Activated CD8-positive, alpha-beta T cell treated with anti-CD3 and anti-CD28 coated beads for 36 hours (primary cell): ENCODE data around the gene TMEM184B. TPM values are rescaled to one million over a fixed set of nuclear protein-coding genes. Genes with fewer than 3 reads are reported as not detected.

Experiments
- ATAC-seq: fragments of 200-7000 bp; cut with Tn5 transposase; one replicate; pipeline ENCODE4 v1.10.0; 2021; ENCODE audit warnings: mild to moderate bottlenecking, moderate library complexity
- CTCF ChIA-PET: fragments of 350-600 bp; sonication (Branson Sonifier 250); formaldehyde crosslinking; loops from one replicate; lab custom pipeline; 2021; ENCODE audit warnings: antibody characterized with exemption; lab: Charles Lee
- POLR2A ChIA-PET: fragments of 350-600 bp; sonication (Branson Sonifier 250); formaldehyde crosslinking; loops from one replicate; lab custom pipeline; 2021; ENCODE audit warnings: antibody characterized with exemption; lab: Charles Lee
- DNase-seq: peaks from one replicate; pipeline ENCODE4 v3.0.0-alpha.2; 2020
- H3K27ac Mint-ChIP-seq: one replicate; pipeline ENCODE4 v1.8.0; 2021; ENCODE audit warnings: mild to moderate bottlenecking, mixed read lengths
- H3K27me3 Mint-ChIP-seq: one replicate; pipeline ENCODE4 v1.8.0; 2021; ENCODE audit warnings: mixed read lengths
- H3K36me3 Mint-ChIP-seq: one replicate; pipeline ENCODE4 v1.8.0; 2021; ENCODE audit warnings: low read depth, mixed read lengths
- H3K4me1 Mint-ChIP-seq: one replicate; pipeline ENCODE4 v1.8.0; 2021; ENCODE audit warnings: low read depth, mixed read lengths
- H3K4me3 Mint-ChIP-seq: one replicate; pipeline ENCODE4 v1.8.0; 2021; ENCODE audit warnings: mild to moderate bottlenecking, moderate library complexity, mixed read lengths
- H3K9me3 Mint-ChIP-seq: one replicate; pipeline ENCODE4 v1.8.0; 2021; ENCODE audit warnings: mixed read lengths
- intact Hi-C: fragments of 100-400 bp; cut with micrococcal nuclease; formaldehyde crosslinking; loops from one replicate; pipeline ENCODE4 v1.10.0; 2022
- total RNA-seq, 2 experiments: library from RNA; stranded (reverse); gene quantifications; one replicate each; pipeline ENCODE4 v1.2.3, GENCODE V29; 2021
- TF ChIP-seq, protein P1 (sequence below): fragments of 200-600 bp; IDR thresholded peaks from one replicate; pipeline ENCODE4 v1.8.0; 2022; ENCODE audit warnings: antibody characterized with exemption, mild to moderate bottlenecking

Gene TMEM184B
- total RNA-seq, 2 experiments from 2014 or later: 15.7 to 16.8 TPM

DNA sequence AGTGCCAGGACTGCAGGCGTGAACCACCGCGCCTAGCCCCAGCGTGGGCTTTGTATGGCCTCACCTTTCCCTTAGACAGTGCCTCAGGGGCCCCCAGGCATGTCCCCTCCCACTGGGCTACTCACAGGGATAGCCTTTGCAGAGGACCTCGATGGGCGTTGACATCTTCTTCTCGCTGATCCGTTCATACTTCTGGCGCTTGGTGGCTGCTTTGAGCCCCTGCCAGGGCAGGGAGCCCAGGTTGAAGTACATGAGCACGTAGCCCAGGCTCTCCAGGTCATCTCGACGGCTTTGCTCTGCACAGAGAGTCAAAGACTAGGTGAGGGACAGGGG is 26.9 kb upstream of the TMEM184B start:
- Mint-ChIP-seq H3K27me3 (no peaks in the 10 kb centered on the region), H3K36me3 (peaks cover 36% of the 10 kb centered on the region), H3K4me1 (peaks cover 4% of the 10 kb centered on the region), H3K4me3 (no peak overlapping the region), H3K9me3 (no peaks in the 10 kb centered on the region), H3K27ac (no peak overlapping the region)
- intact Hi-C loops: loop anchor here (10.0 kb wide), 1 partner anchor 55 kb away; no protein-coding TSS in a partner anchor
- DNase-seq (no peak), ATAC-seq (no peak)
- ChIA-PET CTCF (no interaction called here), POLR2A (interaction anchor here (1.6 kb wide), 1 partner anchor 12 kb away, joined by 4 read pairs; no protein-coding TSS in a partner anchor)
- TF ChIP-seq, protein P1, sequence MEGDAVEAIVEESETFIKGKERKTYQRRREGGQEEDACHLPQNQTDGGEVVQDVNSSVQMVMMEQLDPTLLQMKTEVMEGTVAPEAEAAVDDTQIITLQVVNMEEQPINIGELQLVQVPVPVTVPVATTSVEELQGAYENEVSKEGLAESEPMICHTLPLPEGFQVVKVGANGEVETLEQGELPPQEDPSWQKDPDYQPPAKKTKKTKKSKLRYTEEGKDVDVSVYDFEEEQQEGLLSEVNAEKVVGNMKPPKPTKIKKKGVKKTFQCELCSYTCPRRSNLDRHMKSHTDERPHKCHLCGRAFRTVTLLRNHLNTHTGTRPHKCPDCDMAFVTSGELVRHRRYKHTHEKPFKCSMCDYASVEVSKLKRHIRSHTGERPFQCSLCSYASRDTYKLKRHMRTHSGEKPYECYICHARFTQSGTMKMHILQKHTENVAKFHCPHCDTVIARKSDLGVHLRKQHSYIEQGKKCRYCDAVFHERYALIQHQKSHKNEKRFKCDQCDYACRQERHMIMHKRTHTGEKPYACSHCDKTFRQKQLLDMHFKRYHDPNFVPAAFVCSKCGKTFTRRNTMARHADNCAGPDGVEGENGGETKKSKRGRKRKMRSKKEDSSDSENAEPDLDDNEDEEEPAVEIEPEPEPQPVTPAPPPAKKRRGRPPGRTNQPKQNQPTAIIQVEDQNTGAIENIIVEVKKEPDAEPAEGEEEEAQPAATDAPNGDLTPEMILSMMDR: no peak

DNA sequence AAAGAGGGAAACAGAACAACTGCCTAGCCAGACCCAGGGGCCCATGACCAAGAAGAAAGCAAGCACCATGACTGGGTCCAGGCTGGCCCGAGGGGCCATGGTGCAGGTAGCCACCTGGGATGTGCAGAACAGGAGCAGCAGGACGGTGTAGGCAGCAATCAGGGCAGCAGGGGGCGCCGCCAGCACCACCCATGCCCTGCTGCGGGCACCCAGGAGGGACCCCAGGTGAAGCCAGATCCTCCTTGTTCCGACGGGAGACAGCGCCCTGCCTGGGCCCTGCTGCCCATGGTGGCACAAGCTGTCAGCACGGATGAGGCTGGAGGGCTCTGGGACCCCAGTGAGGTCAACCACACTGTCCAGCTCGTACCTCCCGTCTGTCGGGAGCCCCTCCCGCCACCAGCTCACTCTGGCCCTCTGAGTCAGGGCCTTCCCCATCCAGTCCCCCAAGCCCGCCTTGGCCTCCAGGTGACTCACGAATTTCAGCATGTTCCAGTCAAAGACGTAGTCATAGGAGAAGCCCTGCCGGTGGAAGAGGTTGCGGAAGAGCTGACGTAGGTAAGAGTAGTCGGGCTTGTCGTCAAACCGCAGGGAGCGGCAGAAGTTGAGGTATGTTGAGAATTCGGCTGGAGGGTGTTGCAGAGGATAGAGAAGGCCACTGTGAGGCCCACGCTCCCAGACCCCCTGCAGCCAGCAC is 25.6 kb upstream of the TMEM184B start:
- peaks cover 30% of the 10 kb centered on the region for H3K36me3 Mint-ChIP-seq
- ATAC-seq: peak; percentile 79
- intact Hi-C loops: loop anchor here (10.0 kb wide), 1 partner anchor 56 kb away; no protein-coding TSS in a partner anchor

DNA sequence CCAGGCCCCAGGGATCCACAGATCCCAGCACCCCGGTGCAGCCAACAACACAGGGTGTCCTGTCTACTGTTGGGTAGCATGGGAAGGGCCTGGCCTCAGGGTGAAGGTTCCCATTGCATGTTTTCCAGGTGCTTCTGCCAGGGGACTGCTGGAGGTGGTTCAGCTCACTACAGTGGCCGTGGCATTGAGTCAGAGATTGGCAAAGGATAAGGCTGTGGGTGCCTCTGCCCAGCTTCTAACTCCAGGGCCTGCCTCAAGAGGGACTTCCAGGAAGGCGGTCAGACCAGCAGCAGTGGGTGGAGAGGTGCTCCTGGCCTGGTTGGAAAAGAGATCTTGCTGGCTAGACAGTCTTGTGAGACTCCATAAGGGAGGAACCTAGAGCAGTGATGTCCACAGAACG is 23.6 kb upstream of the TMEM184B start:
- ATAC-seq: no peak
- CTCF ChIA-PET: no interaction called here
- Mint-ChIP-seq H3K9me3 (no peaks in the 10 kb centered on the region), H3K27ac (no peak overlapping the region), H3K4me1 (no peaks in the 10 kb centered on the region), H3K4me3 (no peak overlapping the region), H3K36me3 (peaks cover 23% of the 10 kb centered on the region), H3K27me3 (no peaks in the 10 kb centered on the region)
- DNase-seq: no peak
- intact Hi-C loops: loop anchor here (10.0 kb wide), 1 partner anchor 58 kb away; no protein-coding TSS in a partner anchor
- POLR2A ChIA-PET: interaction anchor here (0.9 to 2.5 kb wide), 4 partner anchors 9 to 18 kb away, joined by 3 to 6 read pairs (median 4); no protein-coding TSS in a partner anchor
- TF ChIP-seq, protein P1: no peak

More for the DNA sequence above, 25.6 kb upstream of the TMEM184B start:
- ChIA-PET CTCF (interaction anchor here (0.7 to 1.6 kb wide), 10 partner anchors 7 to 247 kb away, joined by 3 to 7 read pairs (median 4); partner anchors contain the start of gene CSNK1E), POLR2A (interaction anchor here (1.6 to 2.5 kb wide), 2 partner anchors 7 to 13 kb away, joined by 4 to 6 read pairs; no protein-coding TSS in a partner anchor)
- Mint-ChIP-seq H3K4me1 (no peaks in the 10 kb centered on the region), H3K4me3 (no peak overlapping the region), H3K9me3 (no peaks in the 10 kb centered on the region), H3K27ac (no peak overlapping the region), H3K27me3 (no peaks in the 10 kb centered on the region)
- DNase-seq: peak; percentile 63
- TF ChIP-seq, protein P1: peak; percentile 67

DNA sequence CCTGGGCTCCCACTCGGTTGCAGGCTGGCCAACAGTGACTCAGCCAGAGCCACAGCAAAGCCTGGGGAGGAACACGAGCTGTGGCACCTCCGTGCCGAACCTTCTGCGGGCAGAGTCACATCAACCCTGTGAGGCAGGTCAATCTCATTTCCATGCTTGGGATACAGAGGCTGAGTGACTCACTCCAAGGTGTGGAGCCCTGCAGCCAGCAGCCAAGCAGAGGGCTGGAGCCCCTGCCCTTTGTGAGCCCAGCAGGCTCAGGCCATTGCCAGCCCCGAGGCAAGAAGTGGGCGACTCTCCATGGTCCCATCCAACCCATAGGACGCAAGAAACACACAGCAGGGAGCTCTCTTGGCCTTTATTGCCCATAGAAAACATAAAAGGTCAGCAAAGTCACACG is 23.1 kb upstream of the TMEM184B start:
- H3K27ac Mint-ChIP-seq: no peak overlapping the region
- CTCF ChIA-PET: no interaction called here
- no peaks in the 10 kb centered on the region for H3K4me1 Mint-ChIP-seq
- TF ChIP-seq, protein P1: no peak
- H3K4me3 Mint-ChIP-seq: no peak overlapping the region
- intact Hi-C loops: loop anchor here (10.0 kb wide), 1 partner anchor 59 kb away; no protein-coding TSS in a partner anchor
- no peak for ATAC-seq
- no peak for DNase-seq
- POLR2A ChIA-PET: interaction anchor here (0.9 to 2.5 kb wide), 4 partner anchors 9 to 23 kb away, joined by 3 to 6 read pairs (median 3); partner anchors contain the start of gene TMEM184B
- H3K36me3 Mint-ChIP-seq: peaks cover 22% of the 10 kb centered on the region
- no peaks in the 10 kb centered on the region for H3K27me3 Mint-ChIP-seq
- no peaks in the 10 kb centered on the region for H3K9me3 Mint-ChIP-seq

DNA sequence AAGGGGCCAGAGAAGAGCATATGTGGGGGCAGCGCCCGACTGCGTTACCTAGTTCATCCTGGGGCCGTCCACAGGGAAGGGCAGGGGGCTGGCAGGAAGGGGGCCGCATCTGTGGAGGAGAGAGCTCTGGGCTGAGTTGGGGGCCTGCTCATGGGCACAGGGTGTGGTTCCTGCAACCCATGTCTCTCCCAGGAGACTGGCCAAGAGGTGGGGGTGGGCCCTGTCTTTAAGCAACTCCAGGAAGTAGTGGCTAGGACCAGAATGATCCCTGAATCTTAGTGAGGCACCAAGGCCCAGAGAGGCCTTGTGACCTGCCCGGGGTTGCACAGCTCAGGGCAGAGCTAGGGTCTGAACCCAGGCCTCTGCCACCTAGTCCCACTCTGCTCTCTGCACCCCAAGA is 22.5 kb upstream of the TMEM184B start:
- no peak for DNase-seq
- peaks cover 20% of the 10 kb centered on the region for H3K36me3 Mint-ChIP-seq
- H3K9me3 Mint-ChIP-seq: no peaks in the 10 kb centered on the region
- TF ChIP-seq, protein P1: no peak
- no peaks in the 10 kb centered on the region for H3K4me1 Mint-ChIP-seq
- no peak overlapping the region for H3K27ac Mint-ChIP-seq
- no peak for ATAC-seq
- CTCF ChIA-PET: interaction anchor here (0.7 kb wide), 1 partner anchor 9 kb away, joined by 3 read pairs; no protein-coding TSS in a partner anchor
- no peaks in the 10 kb centered on the region for H3K27me3 Mint-ChIP-seq
- H3K4me3 Mint-ChIP-seq: no peak overlapping the region
- POLR2A ChIA-PET: interaction anchor here (1.0 kb wide), 3 partner anchors 11 to 22 kb away, joined by 3 read pairs; partner anchors contain the start of gene TMEM184B
- intact Hi-C loops: loop anchor here (10.0 kb wide), 1 partner anchor 59 kb away; no protein-coding TSS in a partner anchor
